ENCODE data around the gene HSP90AB1.

HSP90AB1 gene

GRCh38 chr6:44286285-44286565 is 39.3 kb downstream of the HSP90AB1 start:
- no peak for DNase-seq (ENCODE audit: low read depth in 2 of 2)

- DNase-seq (ENCODE audit: low read depth in 2 of 2): no peak
Observed at GRCh38 chr6:44286747-44287146, 39.8 kb downstream of the HSP90AB1 start.

- no peak for DNase-seq (ENCODE audit: low read depth in 2 of 2)
Observed at GRCh38 chr6:44289726-44290260, 42.9 kb downstream of the HSP90AB1 start.

GRCh38 chr6:44291841-44292240 is 44.9 kb downstream of the HSP90AB1 start:
- no peak for DNase-seq (ENCODE audit: low read depth in 2 of 2)

GRCh38 chr6:44292661-44293365 is 45.9 kb downstream of the HSP90AB1 start:
- DNase-seq (ENCODE audit: low read depth in 2 of 2): no peak

DNA sequence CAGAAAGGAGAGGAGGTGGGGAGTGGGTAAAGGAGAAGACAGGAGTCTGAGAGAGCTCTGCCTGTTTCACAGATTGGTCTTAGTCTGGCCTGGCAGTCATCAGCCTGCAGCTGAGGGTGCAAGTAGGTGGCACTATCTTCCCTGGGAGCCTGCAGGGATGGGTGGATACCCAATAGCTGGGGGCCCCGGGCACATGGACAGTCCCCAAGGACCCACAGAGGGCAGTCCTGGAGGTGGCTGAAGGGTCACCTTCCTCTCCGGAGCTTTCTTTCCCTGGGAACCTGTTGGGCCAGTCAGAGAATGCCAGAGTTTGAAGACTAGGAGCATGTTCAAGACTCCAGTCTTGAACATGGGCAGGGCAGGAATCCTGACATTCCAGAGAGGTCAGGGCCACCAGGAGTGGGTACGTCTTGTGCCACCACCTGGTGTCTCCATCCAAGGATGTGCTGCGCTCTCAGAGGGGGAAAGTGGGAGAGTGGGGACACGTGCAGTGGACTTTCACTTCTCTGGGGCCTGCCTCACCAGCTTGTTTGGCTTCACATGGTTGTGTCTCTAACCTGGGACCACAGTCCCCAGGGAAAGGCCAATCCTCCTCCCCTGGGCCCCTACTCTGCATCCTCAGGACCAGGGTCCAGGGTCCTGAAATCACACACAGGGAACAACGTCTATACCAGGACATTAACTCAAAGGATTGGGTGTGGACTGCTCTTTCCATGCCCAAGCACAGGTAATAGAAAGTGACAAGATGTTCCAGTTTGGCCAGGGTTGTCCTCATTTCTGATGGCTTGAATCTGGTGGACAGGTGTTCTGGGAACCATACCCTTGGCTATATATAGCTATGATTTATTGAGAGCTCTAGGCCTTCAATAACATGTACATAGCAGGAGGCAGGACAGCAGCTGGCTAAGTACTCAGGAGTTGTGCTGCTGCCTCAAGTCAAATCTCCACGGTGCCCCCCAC is 48.2 kb downstream of the HSP90AB1 start:
- DNase-seq (ENCODE audit: low read depth in 2 of 2): no peak

GRCh38 chr6:44297063-44298038 is 50.5 kb downstream of the HSP90AB1 start:
- peak; percentile 40 to 45 for DNase-seq (ENCODE audit: low read depth in 2 of 2)

DNA sequence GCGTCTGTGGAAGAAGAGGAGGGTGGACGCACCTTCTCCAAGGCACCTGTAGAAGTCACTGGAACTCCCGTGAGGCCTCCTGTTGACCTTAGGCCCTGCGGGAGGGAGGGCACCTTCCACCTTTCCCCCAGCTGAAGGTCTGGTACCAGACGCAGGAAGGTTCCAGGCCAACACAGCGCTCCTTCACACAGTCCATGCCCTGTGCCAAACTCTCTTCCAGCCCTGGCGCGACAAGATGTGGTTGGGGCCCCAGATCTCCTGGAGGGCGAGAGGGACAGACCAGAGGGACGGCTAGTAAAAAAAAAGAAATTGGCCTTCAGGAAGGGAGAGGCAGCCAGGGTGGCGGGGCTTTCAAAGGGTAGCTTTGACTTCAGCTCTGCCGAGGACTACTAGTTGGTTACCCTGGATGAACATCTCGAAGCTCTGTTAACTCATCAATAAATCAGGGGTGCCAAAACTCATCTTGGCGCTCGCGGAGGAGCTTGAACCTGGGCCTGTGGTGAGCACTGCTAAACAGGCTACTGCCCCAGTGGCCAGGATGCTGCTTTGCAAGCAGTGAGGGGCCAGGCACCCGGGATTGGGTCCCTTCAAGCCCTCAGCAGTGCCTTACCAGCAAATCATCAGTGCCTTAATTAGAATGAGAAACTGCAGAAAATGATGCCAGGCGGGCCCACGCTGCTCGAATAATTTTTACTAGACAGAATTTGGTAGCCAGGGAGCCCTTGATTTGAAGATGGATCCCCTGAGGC is 51.3 kb downstream of the HSP90AB1 start:
- DNase-seq (ENCODE audit: low read depth in 2 of 2): no peak

DNA sequence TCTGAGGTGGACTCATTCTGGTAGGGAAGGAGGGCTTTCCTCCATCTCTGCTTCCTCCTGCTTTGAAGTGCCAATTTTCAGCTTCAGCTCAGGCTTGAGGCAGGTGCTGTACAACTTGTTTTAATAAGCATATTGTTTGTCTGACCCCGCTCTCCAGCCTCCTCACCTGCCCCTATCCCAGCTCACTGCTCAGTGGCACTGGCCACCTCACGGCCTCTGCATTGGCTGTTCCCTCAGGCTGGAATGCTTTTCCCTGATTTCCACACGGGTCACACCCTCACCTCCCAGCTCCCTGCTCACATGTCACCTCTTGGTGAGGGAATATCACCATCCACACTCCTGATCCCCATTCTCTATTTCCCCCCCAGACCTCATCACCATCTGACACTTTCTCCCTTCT is 52.0 kb downstream of the HSP90AB1 start:
- DNase-seq (ENCODE audit: low read depth in 2 of 2): no peak

- DNase-seq (ENCODE audit: low read depth in 2 of 2): no peak
Observed at GRCh38 chr6:44300292-44300823, 53.5 kb downstream of the HSP90AB1 start.

GRCh38 chr6:44301106-44301505 is 54.2 kb downstream of the HSP90AB1 start:
- DNase-seq (ENCODE audit: low read depth in 2 of 2): no peak

- DNase-seq (ENCODE audit: low read depth in 2 of 2): no peak
Observed at GRCh38 chr6:44301782-44302564, 55.1 kb downstream of the HSP90AB1 start.

DNA sequence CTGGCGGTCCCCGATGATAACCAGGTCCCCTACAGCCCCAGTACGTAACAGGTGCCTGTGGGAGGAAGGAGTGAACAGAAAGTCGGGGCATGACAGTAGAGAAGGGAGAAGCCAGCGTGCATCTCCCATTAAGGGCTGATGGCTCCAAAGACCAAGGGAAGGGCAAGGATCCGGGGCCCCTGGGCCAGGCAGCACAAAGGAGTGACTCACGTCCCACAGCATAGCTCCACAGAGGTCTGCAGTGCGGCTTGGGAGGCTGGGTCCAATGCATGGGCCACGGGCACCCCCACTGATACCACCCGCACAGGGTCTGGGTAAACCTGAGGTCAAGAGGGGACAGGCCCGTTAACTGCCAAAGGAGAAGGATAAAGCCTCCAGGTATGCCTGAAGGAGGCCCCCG is 56.0 kb downstream of the HSP90AB1 start:
- DNase-seq (ENCODE audit: low read depth in 2 of 2): no peak

All from stimulated activated CD4-positive, alpha-beta T cell treated with anti-CD3 and anti-CD28 coated beads, Interleukin-4, amount 100 ng/mL, for 48 hours (primary cell).